Psoas muscle (tissue), 8 donors: ENCODE measurements around the gene MSX1. TPM values are rescaled to one million over a fixed set of nuclear protein-coding genes. Genes with fewer than 3 reads are reported as not detected.

Experiments
- ATAC-seq, 4 donors: fragments of 200-7000 bp; cut with Tn5 transposase; one replicate each; pipeline ENCODE4 v1.9.1; 2020; ENCODE audit warnings: moderate library complexity in 3 of 4, mild to moderate bottlenecking in 2 of 4
- DNase-seq, 2 donors: peaks; one replicate each; pipeline ENCODE4 v3.0.0-alpha.2; 2020
- H3K27ac ChIP-seq: fragments of 200-600 bp; one replicate; pipeline ENCODE4 v1.8.0; 2022
- H3K27me3 ChIP-seq, 3 donors: fragments of 200-600 bp in 1 of 3; one replicate each; pipeline versions ENCODE4 v1.6.1 to v1.8.0; 2013 to 2022; ENCODE audit warnings: low read length in 2 of 3, mild to moderate bottlenecking in 2 of 3, moderate library complexity in 1 of 3; ENCODE audit not compliant: insufficient read depth in 3 of 3
- H3K36me3 ChIP-seq, 2 donors: fragments of 200-600 bp in 1 of 2; one replicate each; pipeline versions ENCODE4 v1.6.1 to v1.8.0; 2013 to 2022; ENCODE audit warnings: low read depth in 1 of 2, mild to moderate bottlenecking in 1 of 2, moderate library complexity in 1 of 2; ENCODE audit not compliant: insufficient read depth in 1 of 2
- H3K4me1 ChIP-seq: fragments of 200-600 bp; one replicate; pipeline ENCODE4 v1.8.0; 2022
- H3K4me3 ChIP-seq: fragments of 200-600 bp; one replicate; pipeline ENCODE4 v1.8.0; 2022; ENCODE audit warnings: mild to moderate bottlenecking
- H3K9me3 ChIP-seq: fragments of 200-600 bp; one replicate; pipeline ENCODE4 v1.8.0; 2022
- WGBS, 3 donors: extraction: QIAGEN DNeasy Blood & Tissue Kit; methylation state at CpG; one replicate each; pipeline versions ENCODE4 v1.1.6 to v1.1.7; 2013; 5-methylcytosine and 5-hydroxymethylcytosine counted together
- intact Hi-C, 2 donors: fragments of 100-400 bp; cut with DNase I; formaldehyde crosslinking; loops; one replicate each; pipeline versions ENCODE4 v1.11.0 to v1.14.2; 2022
- polyA plus RNA-seq, 3 donors: library from polyadenylated mRNA; stranded (reverse); fragments of 200-250 nt; gene quantifications; one replicate each; pipeline ENCODE4 v1.2.3, GENCODE V29; 2013
- total RNA-seq, 4 donors: library from RNA; stranded (reverse); fragmentation: NEBNext Ultra II Directional in 2 of 4; extraction: Animal tissue kit (Norgen Biotek cat#: 25700) in 2 of 4; gene quantifications; one replicate each; pipeline versions ENCODE4 v1.2.1 to v1.2.4, GENCODE V29; 2021 to 2023
- TF ChIP-seq, protein P1 (sequence below): fragments of 200-600 bp; IDR thresholded peaks from one replicate; pipeline ENCODE4 v1.8.0; 2022; ENCODE audit warnings: antibody characterized with exemption
- donor health status: healthy with polysubstance abuse.
- donor health status: DM: no; HTN: no; CAD: no; lungs with moderate emphysema.
- donor health status: Bipolar disorder and iron deficiency.
- donor health status: healthy.
- donor health status: DM: yes; HTN: yes; CAD: no.
- donor health status: DM: no; HTN: no; CAD: no.
- donor health status: DM: no; HTN: no; CAD: no.
- donor health status: DM: yes; HTN: yes; CAD: no.

Gene MSX1
- total and polyA plus RNA-seq, 7 donors: 1.1 to 3.7 (median 1.7) TPM

DNA sequence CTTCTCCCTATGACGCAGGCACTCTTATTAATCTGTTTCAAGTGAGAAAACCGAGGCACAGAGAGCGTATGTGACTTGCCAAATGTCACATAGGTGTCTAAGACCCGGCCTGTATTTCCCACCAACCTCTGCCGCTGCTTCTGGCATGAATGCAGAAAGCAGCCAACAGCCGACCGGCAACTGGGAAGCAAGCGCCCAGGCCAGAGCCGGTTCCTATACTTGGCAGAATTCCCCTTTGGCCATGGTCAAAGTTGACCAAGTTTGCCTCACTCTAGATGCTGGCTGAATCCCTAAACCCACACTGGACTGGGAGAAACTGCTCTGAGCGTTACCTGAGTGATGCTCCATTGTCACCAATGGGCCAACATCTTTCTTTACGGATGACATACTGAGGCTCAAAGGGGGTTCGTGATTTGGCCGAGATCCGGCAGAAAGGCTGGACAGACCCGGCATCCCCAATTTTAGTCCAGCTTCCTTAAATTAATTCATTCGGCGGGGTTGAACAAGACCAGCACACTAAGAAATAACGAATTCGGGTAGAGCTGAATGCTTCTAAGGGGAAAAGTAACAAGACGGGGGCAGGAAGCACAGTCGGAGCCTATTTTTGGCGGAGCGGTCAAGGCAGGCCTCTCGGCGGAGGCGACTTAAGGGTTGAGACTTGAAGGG lies 11.2 kb downstream of the MSX1 start:
- Histone ChIP-seq H3K4me3 (no peak overlapping the region), H3K27ac (no peak overlapping the region), H3K9me3 (no peaks in the 10 kb centered on the region), H3K4me1 (peaks cover 5% of the 10 kb centered on the region), H3K36me3 (no peaks in the 10 kb centered on the region), H3K27me3 (peaks cover 4 to 99% (median 74%) of the 10 kb centered on the region in 3 donors)
- DNase-seq (no peak), ATAC-seq (no peak)
- intact Hi-C loops: loop anchor here in 1 of 2 donors (10.0 kb wide), 1 partner anchor 386 kb away; no protein-coding TSS in a partner anchor
- TF ChIP-seq, protein P1, sequence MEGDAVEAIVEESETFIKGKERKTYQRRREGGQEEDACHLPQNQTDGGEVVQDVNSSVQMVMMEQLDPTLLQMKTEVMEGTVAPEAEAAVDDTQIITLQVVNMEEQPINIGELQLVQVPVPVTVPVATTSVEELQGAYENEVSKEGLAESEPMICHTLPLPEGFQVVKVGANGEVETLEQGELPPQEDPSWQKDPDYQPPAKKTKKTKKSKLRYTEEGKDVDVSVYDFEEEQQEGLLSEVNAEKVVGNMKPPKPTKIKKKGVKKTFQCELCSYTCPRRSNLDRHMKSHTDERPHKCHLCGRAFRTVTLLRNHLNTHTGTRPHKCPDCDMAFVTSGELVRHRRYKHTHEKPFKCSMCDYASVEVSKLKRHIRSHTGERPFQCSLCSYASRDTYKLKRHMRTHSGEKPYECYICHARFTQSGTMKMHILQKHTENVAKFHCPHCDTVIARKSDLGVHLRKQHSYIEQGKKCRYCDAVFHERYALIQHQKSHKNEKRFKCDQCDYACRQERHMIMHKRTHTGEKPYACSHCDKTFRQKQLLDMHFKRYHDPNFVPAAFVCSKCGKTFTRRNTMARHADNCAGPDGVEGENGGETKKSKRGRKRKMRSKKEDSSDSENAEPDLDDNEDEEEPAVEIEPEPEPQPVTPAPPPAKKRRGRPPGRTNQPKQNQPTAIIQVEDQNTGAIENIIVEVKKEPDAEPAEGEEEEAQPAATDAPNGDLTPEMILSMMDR: no peak
- 4 to 6% (median 5%) methylated on average over 26 of the region's 26 CpGs for WGBS, 3 donors

DNA sequence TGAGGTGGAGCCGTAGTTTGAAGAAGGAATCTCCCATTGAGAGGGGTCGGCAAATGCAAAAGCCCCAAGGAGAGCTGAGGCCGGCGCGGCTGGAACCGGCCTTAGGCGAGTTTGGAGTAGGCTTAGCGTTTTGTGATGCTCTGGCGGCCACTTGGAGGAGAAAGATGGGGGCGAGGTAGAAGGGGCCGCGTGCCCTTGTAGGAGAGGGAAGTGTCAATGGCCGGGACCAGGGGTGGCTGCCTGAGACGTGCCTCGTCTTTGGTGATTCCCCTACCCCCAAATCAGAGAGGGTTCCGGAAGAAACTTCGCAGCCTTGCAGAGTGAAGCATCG lies 11.7 kb downstream of the MSX1 start:
- DNase-seq (no peak), ATAC-seq (no peak)
- H3K4me1 ChIP-seq: peaks cover 4% of the 10 kb centered on the region
- TF ChIP-seq, protein P1: no peak
- 2 to 3% (median 2%) methylated on average over 18 of the region's 18 CpGs for WGBS, 3 donors
- peaks cover 4 to 98% (median 69%) of the 10 kb centered on the region in 3 donors for H3K27me3 ChIP-seq
- intact Hi-C loops: loop anchor here in 1 of 2 donors (10.0 kb wide), 1 partner anchor 386 kb away; no protein-coding TSS in a partner anchor
- no peak overlapping the region for H3K27ac ChIP-seq
- H3K9me3 ChIP-seq: no peaks in the 10 kb centered on the region
- no peaks in the 10 kb centered on the region for H3K36me3 ChIP-seq
- H3K4me3 ChIP-seq: no peak overlapping the region

DNA sequence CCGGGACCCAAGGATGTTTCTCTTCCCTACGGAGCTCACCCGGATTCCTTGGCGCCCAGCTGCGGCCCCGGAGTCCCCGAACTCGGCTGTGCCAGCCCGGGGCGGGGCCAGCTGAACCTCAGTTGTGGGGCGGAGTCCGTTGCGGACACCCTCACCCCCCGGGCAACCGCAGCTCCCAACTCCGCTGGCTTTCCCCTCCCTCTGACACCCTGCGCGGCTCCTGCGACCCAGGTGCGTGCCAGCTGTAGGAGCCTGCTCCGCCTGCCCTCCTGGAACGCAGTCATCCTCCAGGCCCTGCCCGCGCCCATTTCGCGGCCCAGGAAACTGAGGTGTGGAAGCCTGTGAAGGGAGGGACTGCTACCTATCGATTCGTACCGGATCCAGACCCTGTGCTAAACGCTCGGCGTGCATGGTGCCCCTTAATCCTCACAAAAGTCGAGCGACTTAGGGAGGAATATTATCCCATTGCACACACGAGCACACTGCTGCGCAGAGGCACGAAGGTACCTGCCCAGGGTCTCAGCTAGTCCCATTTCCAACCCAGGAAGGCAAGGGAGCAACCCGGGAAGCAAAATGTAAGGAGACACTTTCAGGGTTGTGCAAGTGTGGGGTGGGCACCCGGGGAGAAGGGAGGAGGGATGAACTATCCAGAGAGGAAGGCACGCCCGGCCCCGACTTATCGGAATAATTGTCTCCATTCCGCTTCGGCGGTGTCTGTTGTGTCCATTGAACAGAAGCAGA lies 12.3 kb downstream of the MSX1 start:
- peaks cover 4 to 94% (median 64%) of the 10 kb centered on the region in 3 donors for H3K27me3 ChIP-seq
- WGBS, 3 donors: 2 to 3% (median 3%) methylated on average over 41 to 46 of the region's 46 CpGs
- H3K9me3 ChIP-seq: no peaks in the 10 kb centered on the region
- intact Hi-C loops: loop anchor here in 1 of 2 donors (10.0 kb wide), 1 partner anchor 387 kb away; no protein-coding TSS in a partner anchor
- no peak overlapping the region for H3K4me3 ChIP-seq
- H3K4me1 ChIP-seq: no peaks in the 10 kb centered on the region
- no peak overlapping the region for H3K27ac ChIP-seq
- DNase-seq: no peak
- TF ChIP-seq, protein P1: no peak
- H3K36me3 ChIP-seq: no peaks in the 10 kb centered on the region
- ATAC-seq: no peak

DNA sequence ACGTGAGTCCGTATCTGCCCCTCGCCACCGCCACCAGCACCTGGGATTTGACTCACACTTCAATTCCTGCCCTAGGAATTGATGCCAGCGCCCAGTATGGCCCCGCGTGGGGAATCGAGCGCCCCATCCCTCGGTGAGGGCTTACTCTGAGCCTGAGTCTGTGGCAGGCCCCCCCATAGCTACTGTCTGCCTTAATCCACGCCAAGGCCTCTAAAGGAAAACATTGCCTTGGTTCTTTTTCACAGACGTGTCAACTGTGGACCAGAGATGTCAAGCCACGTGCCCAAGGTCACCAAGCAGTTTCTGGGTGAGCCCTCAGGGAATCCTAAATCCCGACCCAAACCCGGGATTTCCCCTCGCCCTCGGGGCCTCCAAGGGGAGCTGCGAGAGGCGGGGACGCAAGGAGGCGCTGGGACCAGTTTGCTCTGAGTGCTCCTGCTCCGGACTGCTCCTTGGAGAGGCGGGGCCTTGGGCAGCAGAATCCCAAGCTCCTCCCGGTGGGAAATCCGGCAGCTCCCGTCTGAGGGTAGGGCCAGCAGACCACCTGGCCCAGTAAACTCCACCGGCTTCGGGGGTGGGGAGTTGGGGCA lies 12.9 kb downstream of the MSX1 start:
- intact Hi-C loops: loop anchor here in 1 of 2 donors (10.0 kb wide), 1 partner anchor 388 kb away; no protein-coding TSS in a partner anchor
- H3K9me3 ChIP-seq: no peaks in the 10 kb centered on the region
- WGBS, 3 donors: 5 to 7% (median 5%) methylated on average over 28 of the region's 28 CpGs
- no peaks in the 10 kb centered on the region for H3K4me1 ChIP-seq
- ATAC-seq (no peak), DNase-seq (no peak)
- H3K36me3 ChIP-seq: no peaks in the 10 kb centered on the region
- H3K27ac ChIP-seq: no peak overlapping the region
- TF ChIP-seq, protein P1: no peak
- peaks cover 0 to 93% (median 57%) of the 10 kb centered on the region in 3 donors for H3K27me3 ChIP-seq
- no peak overlapping the region for H3K4me3 ChIP-seq
